Stimulated activated CD4-positive, alpha-beta T cell treated with anti-CD3 and anti-CD28 coated beads, TNF-alpha, amount 100 ng/mL, for 1 hour (primary cell): Measurements from ENCODE around the gene CFAP54.

Experiments used
- DNase-seq, 3 donors: peaks; one replicate each; pipeline ENCODE4 v3.0.0-alpha.2; 2020; ENCODE audit warnings: low read depth in 3 of 3, low spot score in 1 of 3

The CFAP54 gene

GRCh38 chr12:96822641-96823040 lies 333.3 kb downstream of the CFAP54 start:
- DNase-seq = no peak

GRCh38 chr12:96824074-96824837 lies 334.9 kb downstream of the CFAP54 start:
- DNase-seq = no peak

GRCh38 chr12:96824838-96825236 lies 335.5 kb downstream of the CFAP54 start:
- no peak for DNase-seq

DNA sequence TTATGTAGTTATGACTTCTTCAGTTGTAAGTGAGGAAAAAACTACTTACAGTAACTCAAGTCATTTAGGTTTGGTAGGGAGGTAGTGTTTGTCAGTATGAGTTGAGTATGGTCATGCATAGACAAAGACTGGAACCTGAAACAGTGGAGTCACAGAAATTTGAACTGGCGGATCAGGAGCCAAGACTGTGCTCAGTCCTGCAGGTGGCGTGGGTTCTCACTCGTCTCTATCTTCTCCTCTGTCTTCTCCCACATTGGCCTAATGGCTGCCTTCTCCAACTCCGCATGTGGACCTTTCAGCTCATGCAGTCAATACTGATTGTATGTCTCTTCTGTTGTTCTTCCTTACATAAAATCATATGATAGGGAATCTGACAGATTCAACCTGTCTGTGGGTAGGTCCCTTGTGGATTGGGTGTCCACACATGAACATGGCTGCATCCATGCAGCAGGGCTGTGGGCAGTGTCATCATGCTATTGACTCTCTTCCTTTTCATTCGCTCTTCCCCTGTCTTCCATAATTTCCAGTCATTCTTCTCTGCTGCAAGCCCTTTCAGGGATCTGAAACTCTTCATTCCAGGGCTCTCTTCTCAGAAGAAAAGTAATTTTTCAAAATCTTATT lies 338.9 kb downstream of the CFAP54 start:
- DNase-seq = no peak

DNA sequence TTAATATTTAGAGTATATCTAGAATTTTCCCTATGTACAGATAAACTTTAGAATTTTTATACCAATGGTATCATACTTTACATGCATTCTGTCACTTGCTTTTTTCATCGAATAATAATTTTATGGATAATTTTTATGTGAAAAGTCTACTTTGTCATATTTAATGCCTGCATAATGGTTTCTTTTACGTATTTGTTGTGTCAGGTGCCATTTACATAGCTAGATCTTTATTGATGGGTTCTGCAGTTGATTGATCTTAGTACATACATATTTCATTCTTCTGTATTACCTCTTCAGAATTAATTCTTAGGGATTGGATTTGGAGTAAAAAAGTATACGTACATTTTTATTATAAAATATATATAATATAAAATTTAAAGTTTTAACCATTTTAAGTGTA lies 340.0 kb downstream of the CFAP54 start:
- no peak for DNase-seq

DNA sequence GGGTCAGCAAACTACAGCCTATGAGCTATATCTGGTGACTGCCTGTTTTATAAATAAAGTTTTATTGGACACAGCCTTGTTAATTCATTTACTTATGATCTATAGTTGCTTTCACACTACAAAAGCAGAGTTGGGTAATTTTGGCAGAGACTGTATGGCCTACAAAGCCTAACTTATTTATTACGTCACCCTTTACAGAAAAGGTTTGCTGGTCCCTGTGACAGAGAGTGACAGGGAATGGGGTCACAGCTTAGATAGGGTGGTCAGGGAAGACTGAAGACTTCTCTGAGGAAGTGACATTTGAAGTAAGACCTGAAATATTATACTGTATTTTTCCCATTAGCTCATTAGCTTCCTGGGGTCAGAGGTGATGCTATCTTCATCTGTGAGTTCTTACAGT lies 342.0 kb downstream of the CFAP54 start:
- DNase-seq = no peak

DNA sequence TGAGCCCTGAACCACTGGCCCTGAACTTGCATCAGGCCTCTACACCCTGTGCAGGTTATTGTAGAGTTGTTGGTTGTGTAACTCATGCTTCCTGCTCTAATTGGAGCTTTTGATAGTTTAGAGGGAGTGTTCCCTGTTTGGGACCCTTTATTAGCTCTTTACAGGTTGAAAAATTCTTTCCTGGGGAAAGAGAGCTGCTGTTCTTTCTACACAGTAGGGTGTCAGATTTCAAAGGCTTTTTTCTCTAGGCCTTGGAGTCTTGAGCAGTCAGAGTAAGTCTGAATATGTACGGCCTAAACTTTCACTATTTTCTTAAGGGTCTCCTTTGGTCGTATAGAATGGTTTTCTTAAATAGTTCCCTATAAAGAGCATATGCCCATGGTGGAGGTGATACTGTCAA lies 356.9 kb downstream of the CFAP54 start:
- DNase-seq = no peak

- DNase-seq = no peak
Measured at GRCh38 chr12:96850676-96851075, 361.3 kb downstream of the CFAP54 start.

GRCh38 chr12:96858162-96858561 lies 368.8 kb downstream of the CFAP54 start:
- DNase-seq = no peak

- no peak for DNase-seq
Measured at GRCh38 chr12:96861656-96862055, 372.3 kb downstream of the CFAP54 start.

GRCh38 chr12:96862326-96862725 lies 372.9 kb downstream of the CFAP54 start:
- DNase-seq = no peak

DNA sequence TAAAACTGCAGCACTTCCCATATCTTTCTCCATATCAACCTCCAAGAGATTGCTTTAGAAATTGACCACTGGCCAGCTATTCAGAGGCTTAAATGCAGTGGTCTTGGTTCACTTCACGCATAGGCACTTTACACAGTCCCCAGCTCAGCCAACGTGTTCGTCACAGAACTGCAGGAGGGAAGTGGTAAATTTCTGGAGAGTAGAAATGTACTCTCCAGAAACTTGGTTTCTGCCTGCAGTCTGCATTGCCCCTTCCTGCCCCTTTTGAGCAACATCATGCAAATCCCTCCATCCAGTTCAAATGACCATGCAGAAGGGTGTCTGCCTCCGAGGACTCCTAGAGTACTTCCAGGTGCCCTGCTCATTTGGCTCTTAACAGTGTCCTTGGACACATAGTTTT lies 375.0 kb downstream of the CFAP54 start:
- no peak for DNase-seq

DNA sequence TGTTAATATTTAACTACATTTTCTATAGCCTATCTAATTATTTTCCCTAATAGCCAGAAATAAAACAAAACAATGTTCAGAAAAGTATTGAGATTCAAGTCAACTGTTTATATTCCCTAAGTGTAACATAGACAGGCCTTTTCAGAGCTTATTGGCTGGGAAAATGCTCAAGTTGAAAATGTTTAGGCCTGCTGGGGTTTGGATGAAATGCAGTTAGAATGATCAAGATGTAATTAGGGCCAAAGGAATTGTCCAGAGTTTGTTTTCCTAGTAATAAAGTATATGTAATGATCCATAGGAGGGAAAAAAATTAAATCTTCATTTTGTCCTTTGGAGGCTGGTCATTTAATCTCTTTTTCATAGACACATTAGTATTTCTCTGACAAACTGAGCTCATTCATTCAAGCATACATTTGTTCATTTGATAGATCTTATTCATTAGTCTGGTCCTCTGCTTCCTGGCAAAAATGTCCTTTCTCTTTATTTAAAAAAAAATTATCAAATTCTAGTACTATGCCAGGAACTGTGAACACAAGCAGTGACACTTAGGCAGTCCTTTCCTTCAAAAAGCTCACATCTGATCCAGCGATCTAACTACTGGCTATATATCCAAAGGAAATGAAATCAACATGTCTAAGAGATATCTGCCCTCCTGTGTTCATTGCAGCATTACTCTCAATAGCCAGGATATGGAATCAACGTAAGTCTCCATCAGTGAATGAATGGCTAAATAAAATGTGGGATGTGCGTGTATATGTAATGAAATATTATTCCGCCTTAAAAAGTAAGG lies 377.6 kb downstream of the CFAP54 start:
- DNase-seq = no peak

DNA sequence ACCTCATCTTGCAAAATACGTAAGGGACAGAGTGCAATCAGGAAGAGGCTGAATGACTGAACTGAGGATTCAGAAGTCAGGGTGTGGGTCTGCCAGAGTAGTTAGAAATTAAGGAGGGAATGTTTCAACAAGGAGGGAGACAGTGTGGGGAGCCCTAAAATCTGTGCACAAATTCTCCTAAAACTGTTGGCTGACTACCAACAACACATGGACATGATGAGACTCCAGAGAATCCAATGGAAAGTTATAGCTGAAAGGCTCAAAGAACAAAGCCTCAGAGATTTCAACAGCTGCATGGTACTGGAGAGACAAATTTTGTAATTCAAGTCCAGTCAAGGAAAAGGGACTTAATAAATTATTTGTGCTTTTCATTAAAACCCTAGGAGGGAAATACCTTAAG lies 381.6 kb downstream of the CFAP54 start:
- no peak for DNase-seq

- DNase-seq = no peak
Measured at GRCh38 chr12:96872961-96873360, 383.6 kb downstream of the CFAP54 start.

- no peak for DNase-seq
Measured at GRCh38 chr12:96874211-96874610, 384.8 kb downstream of the CFAP54 start.

- DNase-seq = no peak
Measured at GRCh38 chr12:96876966-96877365, 387.6 kb downstream of the CFAP54 start.

GRCh38 chr12:96878704-96879103 lies 389.3 kb downstream of the CFAP54 start:
- DNase-seq = no peak

DNA sequence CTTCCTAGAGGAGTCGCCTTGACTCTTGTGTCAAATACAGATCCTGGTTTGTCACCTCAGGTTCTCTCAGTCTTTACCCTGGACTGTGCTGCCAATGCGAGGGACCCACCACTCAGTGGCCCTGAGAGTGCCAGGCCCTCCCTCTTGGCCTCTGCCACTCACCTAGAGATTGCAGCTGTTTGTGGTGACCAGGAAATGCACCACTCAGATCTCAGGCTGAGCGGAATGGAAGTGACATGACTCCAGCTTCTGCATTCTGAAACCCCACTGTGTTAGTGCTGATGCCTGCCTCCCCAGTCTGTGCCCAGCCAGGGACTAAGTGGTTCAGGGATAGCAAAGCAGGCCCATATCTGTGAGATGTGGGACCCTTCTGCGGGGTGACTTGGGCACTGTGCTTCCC lies 389.9 kb downstream of the CFAP54 start:
- no peak for DNase-seq

- no peak for DNase-seq
Measured at GRCh38 chr12:96880220-96880619, 390.8 kb downstream of the CFAP54 start.

DNA sequence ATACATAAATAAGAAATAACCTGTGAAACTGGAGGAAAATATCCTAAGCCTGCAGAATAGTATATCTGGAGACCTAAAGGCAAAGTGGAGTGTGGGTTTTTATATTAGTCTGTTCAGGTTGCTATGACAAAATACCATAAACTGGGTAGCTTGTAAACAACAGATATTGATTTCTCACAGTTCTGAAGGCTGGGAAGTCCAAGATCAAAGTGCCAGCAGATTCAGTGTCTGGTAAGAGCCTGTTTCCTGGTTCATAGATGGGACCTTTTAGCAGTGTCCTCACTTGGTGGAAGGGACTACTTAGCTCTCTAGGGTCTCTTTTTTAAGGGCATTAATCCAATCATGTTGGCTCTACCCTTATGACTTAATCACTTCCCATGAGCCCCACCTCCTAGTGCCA lies 392.2 kb downstream of the CFAP54 start:
- no peak for DNase-seq

- no peak for DNase-seq
Measured at GRCh38 chr12:96882862-96883261, 393.5 kb downstream of the CFAP54 start.
